ENCODE measurements around the gene CNN1.
A peak's percentile ranks its signal among the peaks of the same experiment; 100 is the strongest.
"Not testable (repeated sequence)": the region's sequence is repeated elsewhere in the genome, so short reads cannot be mapped to it uniquely, and the experiment has no call there.

CNN1 gene

DNA sequence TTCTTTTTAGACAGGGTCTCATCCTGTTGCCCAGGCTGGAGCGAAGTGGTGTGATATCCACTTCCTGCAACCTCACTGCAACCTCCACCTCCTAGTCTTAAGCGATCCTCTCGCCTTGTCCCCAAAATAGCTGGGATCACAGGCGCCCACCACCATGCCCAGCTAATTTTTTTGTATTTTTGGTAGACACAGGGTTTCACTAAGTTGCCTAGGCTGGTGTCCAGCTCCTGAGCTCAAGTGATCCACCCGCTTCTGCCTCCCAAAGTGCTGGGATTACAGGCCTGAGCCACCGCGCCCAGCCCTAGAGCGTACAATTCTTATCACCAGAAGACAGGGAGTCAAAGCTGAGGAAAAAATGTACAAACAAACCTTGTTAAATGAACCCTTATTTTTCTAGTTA, 24.9 kb downstream of the CNN1 start:
- Histone ChIP-seq H3K4me2 (ENCODE audit: low read length, poor library complexity, severe bottlenecking) (no peak overlapping the region), H4K8ac (ENCODE audit: low read length) (no peak overlapping the region), H2BK120ac (ENCODE audit: low read depth, low read length) (no peak overlapping the region), H3K18ac (ENCODE audit: low read depth in 1 of 2, low read length in 2 of 2) (no peak overlapping the region), H3K9ac (ENCODE audit: low read length) (no peak overlapping the region), H4K91ac (ENCODE audit: low read length) (no peak overlapping the region), H3K79me1 (replicated peaks; ENCODE audit: low read length, poor library complexity, severe bottlenecking) (peaks cover 4% of the 10 kb centered on the region), H3K23ac (ENCODE audit: low read length in 2 of 2) (no peak overlapping the region), H2BK5ac (ENCODE audit: low read depth, low read length, poor library complexity, severe bottlenecking) (no peak overlapping the region), H2BK12ac (ENCODE audit: low read length in 2 of 2) (no peak overlapping the region), H3K4me3 (ENCODE audit: insufficient read depth in 1 of 2, low read depth in 1 of 2, low read length in 2 of 2) (no peak overlapping the region), H3K4me1 (ENCODE audit: control insufficient read depth, insufficient read depth, low read depth, low read length) (peaks cover 4% of the 10 kb centered on the region), H3K27me3 (ENCODE audit: control insufficient read depth in 1 of 2, insufficient read depth in 1 of 2, low read length in 2 of 2) (no peaks in the 10 kb centered on the region), H3K14ac (ENCODE audit: low read length in 2 of 2) (no peak overlapping the region), H3K4ac (ENCODE audit: low read depth in 1 of 2, low read length in 2 of 2) (no peak overlapping the region), H3K9me3 (ENCODE audit: control insufficient read depth, low read length) (no peaks in the 10 kb centered on the region), H2BK15ac (ENCODE audit: low read depth, poor library complexity, severe bottlenecking) (no peak overlapping the region), H2AK5ac (ENCODE audit: low read length, severe bottlenecking) (no peak overlapping the region), H2AFZ (ENCODE audit: low read depth, low read length) (no peak overlapping the region), H3K27ac (ENCODE audit: low read length, poor library complexity, severe bottlenecking) (no peak overlapping the region), H3K36me3 (ENCODE audit: control insufficient read depth in 1 of 2, insufficient read depth in 2 of 2, low read depth in 1 of 2, low read length in 2 of 2) (no peaks in the 10 kb centered on the region)
- 97% methylated on average over 8 of the region's 8 CpGs for WGBS
- DNase-seq = no peak

DNA sequence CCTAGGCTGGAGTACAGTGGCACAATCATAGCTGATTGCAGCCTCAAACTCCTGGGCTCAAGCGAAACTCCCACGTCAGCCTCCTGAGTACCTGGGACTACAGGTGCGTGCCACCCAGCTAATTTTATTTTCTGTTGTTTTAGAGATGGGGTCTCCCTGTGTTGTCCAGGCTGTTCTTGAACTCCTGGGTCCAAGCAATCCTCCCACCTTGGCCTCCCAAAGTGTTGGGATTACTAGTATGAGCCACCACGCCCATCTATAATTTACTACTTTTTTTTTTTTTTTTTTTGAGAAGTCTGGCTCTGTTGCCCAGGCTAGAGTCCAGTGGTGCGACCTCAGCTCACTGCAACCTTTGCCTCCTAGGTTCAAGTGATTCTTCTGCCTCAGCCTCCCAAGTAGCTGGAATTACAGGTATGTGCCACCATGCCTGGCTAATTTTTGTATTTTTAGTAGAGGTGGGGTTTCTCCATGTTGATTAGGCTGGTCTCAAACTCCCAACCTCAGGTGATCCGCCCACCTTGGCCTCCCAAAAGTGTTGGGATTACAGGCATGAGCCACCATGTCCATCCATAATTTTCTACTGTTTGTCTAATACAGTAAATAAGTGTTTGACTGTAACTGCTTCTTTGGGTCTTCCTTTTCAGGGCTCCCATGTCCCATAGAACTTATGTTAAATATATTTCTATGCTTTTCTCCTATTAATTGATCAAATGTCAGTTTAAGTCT, 25.6 kb downstream of the CNN1 start:
- 91% methylated on average over 5 of the region's 6 CpGs for WGBS
- H3K9me3 ChIP-seq (ENCODE audit: control insufficient read depth, low read length) = not testable (repeated sequence)

DNA sequence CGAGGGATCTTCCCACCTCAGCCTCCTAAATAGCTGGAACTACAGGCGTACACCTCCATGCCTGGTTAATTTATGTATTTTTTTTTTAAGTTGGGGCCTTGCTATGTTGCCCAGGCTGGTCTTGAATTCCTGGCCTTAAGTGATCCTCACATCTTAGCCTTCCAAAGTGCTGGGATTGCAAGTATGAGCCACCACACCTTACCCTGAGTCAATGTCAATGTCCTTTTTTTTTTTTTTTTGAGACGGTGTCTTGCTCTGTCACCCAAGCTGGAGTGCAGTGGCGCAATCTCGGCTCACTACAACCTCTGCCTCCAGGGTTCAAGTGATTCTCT, 27.0 kb downstream of the CNN1 start:
- not testable (repeated sequence) for H3K27ac ChIP-seq (ENCODE audit: low read length, poor library complexity, severe bottlenecking); H3K36me3 ChIP-seq (ENCODE audit: control insufficient read depth in 1 of 2, insufficient read depth in 2 of 2, low read depth in 1 of 2, low read length in 2 of 2); H4K8ac ChIP-seq (ENCODE audit: low read length); H2BK15ac ChIP-seq (ENCODE audit: low read depth, poor library complexity, severe bottlenecking); H3K9me3 ChIP-seq (ENCODE audit: control insufficient read depth, low read length); H3K4me3 ChIP-seq (ENCODE audit: insufficient read depth in 1 of 2, low read depth in 1 of 2, low read length in 2 of 2); H2BK5ac ChIP-seq (ENCODE audit: low read depth, low read length, poor library complexity, severe bottlenecking); H3K27me3 ChIP-seq (ENCODE audit: control insufficient read depth in 1 of 2, insufficient read depth in 1 of 2, low read length in 2 of 2); H3K4me1 ChIP-seq (ENCODE audit: control insufficient read depth, insufficient read depth, low read depth, low read length); H3K4ac ChIP-seq (ENCODE audit: low read depth in 1 of 2, low read length in 2 of 2); H4K91ac ChIP-seq (ENCODE audit: low read length); H3K9ac ChIP-seq (ENCODE audit: low read length); H2AK5ac ChIP-seq (ENCODE audit: low read length, severe bottlenecking); H3K18ac ChIP-seq (ENCODE audit: low read depth in 1 of 2, low read length in 2 of 2); H3K79me1 ChIP-seq (replicated peaks; ENCODE audit: low read length, poor library complexity, severe bottlenecking); H3K23ac ChIP-seq (ENCODE audit: low read length in 2 of 2); H2AFZ ChIP-seq (ENCODE audit: low read depth, low read length); H3K14ac ChIP-seq (ENCODE audit: low read length in 2 of 2); H2BK120ac ChIP-seq (ENCODE audit: low read depth, low read length); DNase-seq; H2BK12ac ChIP-seq (ENCODE audit: low read length in 2 of 2); H3K4me2 ChIP-seq (ENCODE audit: low read length, poor library complexity, severe bottlenecking)
- WGBS = 84% methylated on average over 4 of the region's 5 CpGs

More for the DNA sequence above, 25.6 kb downstream of the CNN1 start:
- H3K9ac ChIP-seq (ENCODE audit: low read length); H2BK12ac ChIP-seq (ENCODE audit: low read length in 2 of 2); H3K14ac ChIP-seq (ENCODE audit: low read length in 2 of 2); H3K4me2 ChIP-seq (ENCODE audit: low read length, poor library complexity, severe bottlenecking); H2AFZ ChIP-seq (ENCODE audit: low read depth, low read length); H3K36me3 ChIP-seq (ENCODE audit: control insufficient read depth in 1 of 2, insufficient read depth in 2 of 2, low read depth in 1 of 2, low read length in 2 of 2); H3K18ac ChIP-seq (ENCODE audit: low read depth in 1 of 2, low read length in 2 of 2); H3K79me1 ChIP-seq (replicated peaks; ENCODE audit: low read length, poor library complexity, severe bottlenecking); H4K8ac ChIP-seq (ENCODE audit: low read length); H4K91ac ChIP-seq (ENCODE audit: low read length); H2AK5ac ChIP-seq (ENCODE audit: low read length, severe bottlenecking); H3K4ac ChIP-seq (ENCODE audit: low read depth in 1 of 2, low read length in 2 of 2); H3K27me3 ChIP-seq (ENCODE audit: control insufficient read depth in 1 of 2, insufficient read depth in 1 of 2, low read length in 2 of 2); H2BK15ac ChIP-seq (ENCODE audit: low read depth, poor library complexity, severe bottlenecking); H2BK120ac ChIP-seq (ENCODE audit: low read depth, low read length); H2BK5ac ChIP-seq (ENCODE audit: low read depth, low read length, poor library complexity, severe bottlenecking); DNase-seq; H3K23ac ChIP-seq (ENCODE audit: low read length in 2 of 2); H3K27ac ChIP-seq (ENCODE audit: low read length, poor library complexity, severe bottlenecking); H3K4me3 ChIP-seq (ENCODE audit: insufficient read depth in 1 of 2, low read depth in 1 of 2, low read length in 2 of 2); H3K4me1 ChIP-seq (ENCODE audit: control insufficient read depth, insufficient read depth, low read depth, low read length): not testable (repeated sequence)

DNA sequence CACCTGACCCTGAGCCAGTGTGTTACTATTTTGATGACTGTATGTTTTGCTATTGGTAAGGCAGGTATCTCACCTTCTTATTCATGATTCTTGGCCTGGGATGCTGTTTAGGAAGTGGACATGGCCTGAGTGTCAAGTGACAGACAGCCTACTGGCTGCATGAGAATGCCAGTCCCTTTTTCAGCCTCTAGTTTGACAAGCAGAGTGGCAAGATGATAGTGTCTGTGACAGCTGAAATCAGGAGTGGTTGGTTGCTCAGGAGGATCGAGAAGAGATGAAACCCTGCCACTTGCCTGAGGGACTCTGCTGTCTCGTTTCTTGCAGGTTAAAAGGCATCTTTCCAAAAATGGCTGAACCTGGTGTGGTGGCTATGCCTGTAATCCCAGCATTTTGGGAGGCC, 27.5 kb downstream of the CNN1 start:
- 89% methylated on average over 2 of the region's 2 CpGs for WGBS
- H3K9ac ChIP-seq (ENCODE audit: low read length) = no peak overlapping the region
- no peak overlapping the region for H2BK12ac ChIP-seq (ENCODE audit: low read length in 2 of 2)
- no peaks in the 10 kb centered on the region for H3K36me3 ChIP-seq (ENCODE audit: control insufficient read depth in 1 of 2, insufficient read depth in 2 of 2, low read depth in 1 of 2, low read length in 2 of 2)
- H2BK5ac ChIP-seq (ENCODE audit: low read depth, low read length, poor library complexity, severe bottlenecking) = no peak overlapping the region
- H3K23ac ChIP-seq (ENCODE audit: low read length in 2 of 2) = no peak overlapping the region
- no peak overlapping the region for H3K27ac ChIP-seq (ENCODE audit: low read length, poor library complexity, severe bottlenecking)
- no peaks in the 10 kb centered on the region for H3K27me3 ChIP-seq (ENCODE audit: control insufficient read depth in 1 of 2, insufficient read depth in 1 of 2, low read length in 2 of 2)
- H3K4me3 ChIP-seq (ENCODE audit: insufficient read depth in 1 of 2, low read depth in 1 of 2, low read length in 2 of 2) = no peak overlapping the region
- H2BK120ac ChIP-seq (ENCODE audit: low read depth, low read length) = no peak overlapping the region
- no peak overlapping the region for H3K14ac ChIP-seq (ENCODE audit: low read length in 2 of 2)
- H3K18ac ChIP-seq (ENCODE audit: low read depth in 1 of 2, low read length in 2 of 2) = no peak overlapping the region
- H2BK15ac ChIP-seq (ENCODE audit: low read depth, poor library complexity, severe bottlenecking) = no peak overlapping the region
- no peak overlapping the region for H4K91ac ChIP-seq (ENCODE audit: low read length)
- H3K9me3 ChIP-seq (ENCODE audit: control insufficient read depth, low read length) = no peaks in the 10 kb centered on the region
- H3K4me1 ChIP-seq (ENCODE audit: control insufficient read depth, insufficient read depth, low read depth, low read length) = peaks cover 4% of the 10 kb centered on the region
- no peak for DNase-seq
- no peak overlapping the region for H3K4me2 ChIP-seq (ENCODE audit: low read length, poor library complexity, severe bottlenecking)
- H3K4ac ChIP-seq (ENCODE audit: low read depth in 1 of 2, low read length in 2 of 2) = no peak overlapping the region
- no peak overlapping the region for H4K8ac ChIP-seq (ENCODE audit: low read length)
- H2AK5ac ChIP-seq (ENCODE audit: low read length, severe bottlenecking) = no peak overlapping the region
- peak overlapping the region; percentile 53 for H2AFZ ChIP-seq (ENCODE audit: low read depth, low read length)
- H3K79me1 ChIP-seq (replicated peaks; ENCODE audit: low read length, poor library complexity, severe bottlenecking) = no peaks in the 10 kb centered on the region
